Activated CD8-positive, alpha-beta T cell treated with anti-CD3 and anti-CD28 coated beads, Interleukin-2, amount 10 ng/mL, durations not matched to agents 7 days and 5 days (primary cell): ENCODE results near the gene ABCD2. TPM values are rescaled to one million over a fixed set of nuclear protein-coding genes. Genes with fewer than 3 reads are reported as not detected.
"Not testable (repeated sequence)": the region's sequence is repeated elsewhere in the genome, so short reads cannot be mapped to it uniquely, and the experiment has no call there.

ENCODE experiments used
- ATAC-seq: fragments of 150-1000 bp; cut with Tn5 transposase; one replicate; pipeline ENCODE4 v1.10.0; 2021; ENCODE audit warnings: moderate library complexity
- CTCF ChIA-PET: fragments of 350-600 bp; sonication (Branson Sonifier 250); formaldehyde crosslinking; loops from one replicate; lab custom pipeline; 2021; ENCODE audit warnings: antibody characterized with exemption; lab: Charles Lee
- POLR2A ChIA-PET: fragments of 350-600 bp; sonication (Branson Sonifier 250); formaldehyde crosslinking; loops from one replicate; lab custom pipeline; 2021; ENCODE audit warnings: antibody characterized with exemption; lab: Charles Lee
- DNase-seq: peaks from one replicate; pipeline ENCODE4 v3.0.0-alpha.2; 2020
- H3K27ac Mint-ChIP-seq: one replicate; pipeline ENCODE4 v1.8.0; 2021; ENCODE audit warnings: mild to moderate bottlenecking, mixed read lengths
- H3K27me3 Mint-ChIP-seq: one replicate; pipeline ENCODE4 v1.8.0; 2021; ENCODE audit warnings: low read depth, mixed read lengths
- H3K36me3 Mint-ChIP-seq: one replicate; pipeline ENCODE4 v1.8.0; 2021; ENCODE audit warnings: low read depth, mixed read lengths
- H3K4me1 Mint-ChIP-seq: one replicate; pipeline ENCODE4 v1.8.0; 2021; ENCODE audit warnings: low read depth, mixed read lengths
- H3K4me3 Mint-ChIP-seq: one replicate; pipeline ENCODE4 v1.8.0; 2021; ENCODE audit warnings: mild to moderate bottlenecking, mixed read lengths
- H3K9me3 Mint-ChIP-seq: one replicate; pipeline ENCODE4 v1.8.0; 2022; ENCODE audit warnings: mixed read lengths; ENCODE audit not compliant: insufficient read depth
- total RNA-seq, 2 experiments: library from RNA; stranded (reverse); gene quantifications; one replicate each; pipeline ENCODE4 v1.2.3, GENCODE V29; 2021

Gene ABCD2
- total RNA-seq, 2 experiments from 2014 or later, result 22.5 to 24.4 TPM

- Mint-ChIP-seq H3K27me3 (no peaks in the 10 kb centered on the region), H3K4me3 (no peak overlapping the region), H3K36me3 (peaks cover 51% of the 10 kb centered on the region), H3K27ac (no peak overlapping the region), H3K9me3 (no peaks in the 10 kb centered on the region), H3K4me1 (peaks cover 6% of the 10 kb centered on the region)
- CTCF ChIA-PET, result interaction anchor here (1.0 to 1.8 kb wide), 5 partner anchors 10 to 221 kb away, joined by 3 to 6 read pairs (median 6); no protein-coding TSS in a partner anchor
- POLR2A ChIA-PET, result no interaction called here
- ATAC-seq, result no peak
- peak; percentile 38 for DNase-seq
These were observed 32.4 kb downstream of the ABCD2 start for GRCh38 chr12:39587225-39587624.

GRCh38 chr12:39586816-39587215, 32.8 kb downstream of the ABCD2 start:
- DNase-seq (no peak), ATAC-seq (no peak)
- Mint-ChIP-seq H3K27ac (no peak overlapping the region), H3K9me3 (no peaks in the 10 kb centered on the region), H3K27me3 (no peaks in the 10 kb centered on the region), H3K4me1 (peaks cover 6% of the 10 kb centered on the region), H3K4me3 (no peak overlapping the region), H3K36me3 (peaks cover 49% of the 10 kb centered on the region)
- CTCF ChIA-PET, result interaction anchor here (1.0 to 1.8 kb wide), 5 partner anchors 10 to 221 kb away, joined by 3 to 6 read pairs (median 6); no protein-coding TSS in a partner anchor
- POLR2A ChIA-PET, result no interaction called here

- no peak for ATAC-seq
- Mint-ChIP-seq H3K4me3 (no peak overlapping the region), H3K27me3 (no peaks in the 10 kb centered on the region), H3K9me3 (no peaks in the 10 kb centered on the region), H3K4me1 (no peaks in the 10 kb centered on the region), H3K27ac (no peak overlapping the region), H3K36me3 (peaks cover 60% of the 10 kb centered on the region)
- CTCF ChIA-PET, result interaction anchor here (0.7 to 1.5 kb wide), 2 partner anchors 31 to 209 kb away, joined by 3 to 4 read pairs; no protein-coding TSS in a partner anchor
- POLR2A ChIA-PET, result no interaction called here
- DNase-seq, result no peak
These were observed 38.0 kb downstream of the ABCD2 start for GRCh38 chr12:39581592-39581991.

- DNase-seq (no peak), ATAC-seq (no peak)
- H3K36me3 Mint-ChIP-seq, result peaks cover 70% of the 10 kb centered on the region
- ChIA-PET POLR2A (no interaction called here), CTCF (interaction anchor here (1.0 to 1.4 kb wide), 2 partner anchors 30 to 71 kb away, joined by 3 read pairs; no protein-coding TSS in a partner anchor)
- no peak overlapping the region for H3K4me3 Mint-ChIP-seq
- H3K9me3 Mint-ChIP-seq, result no peaks in the 10 kb centered on the region
- no peaks in the 10 kb centered on the region for H3K4me1 Mint-ChIP-seq
- H3K27ac Mint-ChIP-seq, result no peak overlapping the region
- no peaks in the 10 kb centered on the region for H3K27me3 Mint-ChIP-seq
These were observed 44.1 kb downstream of the ABCD2 start for GRCh38 chr12:39575498-39575875.

- ATAC-seq (no peak), DNase-seq (no peak)
- ChIA-PET POLR2A (no interaction called here), CTCF (interaction anchor here (1.0 to 1.4 kb wide), 2 partner anchors 30 to 70 kb away, joined by 3 read pairs; no protein-coding TSS in a partner anchor)
- H3K4me3 Mint-ChIP-seq, result no peak overlapping the region
- H3K27me3 Mint-ChIP-seq, result no peaks in the 10 kb centered on the region
- H3K27ac Mint-ChIP-seq, result no peak overlapping the region
- peaks cover 3% of the 10 kb centered on the region for H3K9me3 Mint-ChIP-seq
- peaks cover 72% of the 10 kb centered on the region for H3K36me3 Mint-ChIP-seq
- H3K4me1 Mint-ChIP-seq, result no peaks in the 10 kb centered on the region
These were observed 44.7 kb downstream of the ABCD2 start for GRCh38 chr12:39574785-39575497.

- Mint-ChIP-seq H3K27me3 (no peaks in the 10 kb centered on the region), H3K36me3 (peaks cover 72% of the 10 kb centered on the region), H3K9me3 (peaks cover 8% of the 10 kb centered on the region), H3K4me3 (no peak overlapping the region), H3K27ac (no peak overlapping the region), H3K4me1 (no peaks in the 10 kb centered on the region)
- no peak for DNase-seq
- ATAC-seq, result no peak
- CTCF ChIA-PET, result no interaction called here
- POLR2A ChIA-PET, result no interaction called here
These were observed 45.2 kb downstream of the ABCD2 start for GRCh38 chr12:39574378-39574777.

- CTCF ChIA-PET, result no interaction called here
- Mint-ChIP-seq H3K27me3 (no peaks in the 10 kb centered on the region), H3K9me3 (peaks cover 10% of the 10 kb centered on the region), H3K27ac (no peak overlapping the region), H3K4me3 (no peak overlapping the region), H3K36me3 (peaks cover 73% of the 10 kb centered on the region), H3K4me1 (no peaks in the 10 kb centered on the region)
- POLR2A ChIA-PET, result no interaction called here
- no peak for ATAC-seq
- no peak for DNase-seq
These were observed 45.6 kb downstream of the ABCD2 start for GRCh38 chr12:39573971-39574370.

GRCh38 chr12:39572551-39572950, 47.1 kb downstream of the ABCD2 start:
- Mint-ChIP-seq H3K27me3 (no peaks in the 10 kb centered on the region), H3K4me1 (no peaks in the 10 kb centered on the region), H3K9me3 (peaks cover 14% of the 10 kb centered on the region), H3K4me3 (no peak overlapping the region), H3K27ac (no peak overlapping the region), H3K36me3 (peaks cover 78% of the 10 kb centered on the region)
- no peak for DNase-seq
- POLR2A ChIA-PET, result no interaction called here
- ATAC-seq, result no peak
- CTCF ChIA-PET, result no interaction called here

GRCh38 chr12:39571351-39571750, 48.3 kb downstream of the ABCD2 start:
- ATAC-seq (no peak), DNase-seq (no peak)
- Mint-ChIP-seq H3K27me3 (no peaks in the 10 kb centered on the region), H3K36me3 (peaks cover 83% of the 10 kb centered on the region), H3K27ac (no peak overlapping the region), H3K9me3 (peaks cover 22% of the 10 kb centered on the region), H3K4me3 (no peak overlapping the region), H3K4me1 (no peaks in the 10 kb centered on the region)
- CTCF ChIA-PET, result interaction anchor here (1.0 kb wide), 1 partner anchor 13 kb away, joined by 3 read pairs; no protein-coding TSS in a partner anchor
- POLR2A ChIA-PET, result no interaction called here

- Mint-ChIP-seq H3K27ac (no peak overlapping the region), H3K4me1 (no peaks in the 10 kb centered on the region), H3K27me3 (no peaks in the 10 kb centered on the region), H3K9me3 (peaks cover 10% of the 10 kb centered on the region), H3K4me3 (no peak overlapping the region), H3K36me3 (peaks cover 43% of the 10 kb centered on the region)
- ChIA-PET CTCF (no interaction called here), POLR2A (no interaction called here)
- ATAC-seq (no peak), DNase-seq (no peak)
These were observed 66.1 kb downstream of the ABCD2 start for GRCh38 chr12:39553476-39553875.

- H3K9me3 Mint-ChIP-seq, DNase-seq, POLR2A ChIA-PET, CTCF ChIA-PET, H3K36me3 Mint-ChIP-seq, H3K4me3 Mint-ChIP-seq, H3K4me1 Mint-ChIP-seq, ATAC-seq, H3K27me3 Mint-ChIP-seq, H3K27ac Mint-ChIP-seq: not testable (repeated sequence)
These were observed 75.4 kb downstream of the ABCD2 start for GRCh38 chr12:39544211-39544610.

GRCh38 chr12:39541471-39541870, 78.1 kb downstream of the ABCD2 start:
- DNase-seq (no peak), ATAC-seq (no peak)
- H3K4me1 Mint-ChIP-seq, result no peaks in the 10 kb centered on the region
- POLR2A ChIA-PET, result no interaction called here
- H3K4me3 Mint-ChIP-seq, result no peak overlapping the region
- no peaks in the 10 kb centered on the region for H3K9me3 Mint-ChIP-seq
- H3K27me3 Mint-ChIP-seq, result no peaks in the 10 kb centered on the region
- no peak overlapping the region for H3K27ac Mint-ChIP-seq
- peaks cover 2% of the 10 kb centered on the region for H3K36me3 Mint-ChIP-seq
- CTCF ChIA-PET, result no interaction called here
